H9 (cell line): Measurements from ENCODE around the gene TNFAIP8L1. TPM values are rescaled to one million over a fixed set of nuclear protein-coding genes. Genes with fewer than 3 reads are reported as not detected.

ENCODE experiments used
- DNase-seq: peaks from one replicate; pipeline ENCODE4 v3.0.0-alpha.2; 2017
- H2AFZ ChIP-seq: one replicate; pipeline ENCODE4 v1.6.1; 2013; ENCODE audit warnings: mild to moderate bottlenecking, low read length, control low read depth, moderate library complexity
- H2AK5ac ChIP-seq: 2 replicates; pipeline ENCODE4 v1.6.1; 2013; ENCODE audit warnings: low read length, control low read depth, mixed read lengths; ENCODE audit not compliant: insufficient read length
- H2BK120ac ChIP-seq: one replicate; pipeline ENCODE4 v1.6.1; 2013; ENCODE audit warnings: low read depth, mild to moderate bottlenecking, low read length, control low read depth, inconsistent platforms; ENCODE audit not compliant: poor library complexity, severe bottlenecking
- H2BK12ac ChIP-seq: 2 replicates; pipeline ENCODE4 v1.6.1; 2013; ENCODE audit warnings: low read length, control low read depth, mixed read lengths, low read depth; ENCODE audit not compliant: insufficient read length
- H2BK15ac ChIP-seq: 2 replicates; pipeline ENCODE4 v1.6.1; 2013; ENCODE audit warnings: low read depth, low read length, control low read depth
- H2BK20ac ChIP-seq: one replicate; pipeline ENCODE4 v1.6.1; 2013; ENCODE audit warnings: low read depth, mild to moderate bottlenecking, low read length, control low read depth, inconsistent platforms; ENCODE audit not compliant: poor library complexity, severe bottlenecking
- H2BK5ac ChIP-seq: 2 replicates; pipeline ENCODE4 v1.6.1; 2013; ENCODE audit warnings: low read length, control low read depth, mixed read lengths; ENCODE audit not compliant: insufficient read length
- H3K14ac ChIP-seq: 2 replicates; pipeline ENCODE4 v1.6.1; 2013; ENCODE audit warnings: low read length, control low read depth; ENCODE audit not compliant: insufficient read depth
- H3K18ac ChIP-seq: 2 replicates; pipeline ENCODE4 v1.6.1; 2013; ENCODE audit warnings: low read depth, mild to moderate bottlenecking, mixed read lengths, low read length, control low read depth; ENCODE audit not compliant: insufficient read length
- H3K23ac ChIP-seq: 2 replicates; pipeline ENCODE4 v1.6.1; 2013; ENCODE audit warnings: low read length, control low read depth, mixed read lengths, low read depth; ENCODE audit not compliant: insufficient read length
- H3K23me2 ChIP-seq: 2 replicates; pipeline ENCODE4 v1.6.1; 2013; ENCODE audit warnings: low read depth, mild to moderate bottlenecking, mixed read lengths, low read length, control low read depth; ENCODE audit not compliant: insufficient read length, poor library complexity, severe bottlenecking
- H3K27ac ChIP-seq: 2 replicates; pipeline ENCODE4 v1.5.1; 2013; ENCODE audit warnings: low read length, control low read depth, mixed read lengths, low read depth; ENCODE audit not compliant: insufficient read length
- H3K27me3 ChIP-seq: 2 replicates; pipeline ENCODE4 v1.6.1; 2013; ENCODE audit warnings: low read length, control low read depth, inconsistent platforms; ENCODE audit not compliant: insufficient read depth
- H3K4ac ChIP-seq: 2 replicates; pipeline ENCODE4 v1.6.1; 2013; ENCODE audit warnings: low read depth, mild to moderate bottlenecking, control low read depth, inconsistent platforms, low read length, moderate library complexity
- H3K4me1 ChIP-seq: 2 replicates; pipeline ENCODE4 v1.6.1; 2013; ENCODE audit warnings: low read length, control low read depth, inconsistent platforms; ENCODE audit not compliant: insufficient read depth
- H3K4me2 ChIP-seq: 2 replicates; pipeline ENCODE4 v1.6.1; 2013; ENCODE audit warnings: low read length, control low read depth, mixed read lengths; ENCODE audit not compliant: insufficient read length, insufficient read depth
- H3K56ac ChIP-seq: 2 replicates; pipeline ENCODE4 v1.6.1; 2013; ENCODE audit warnings: low read depth, mild to moderate bottlenecking, mixed read lengths, low read length, control low read depth; ENCODE audit not compliant: insufficient read length
- H3K79me1 ChIP-seq: 2 replicates; pipeline ENCODE4 v1.6.1; 2013; ENCODE audit warnings: low read depth, mild to moderate bottlenecking, moderate library complexity, low read length, control low read depth, inconsistent platforms; ENCODE audit not compliant: insufficient read depth, poor library complexity, severe bottlenecking
- H3K79me2 ChIP-seq: 2 replicates; pipeline ENCODE4 v1.6.1; 2013; ENCODE audit warnings: low read length, control low read depth, inconsistent platforms; ENCODE audit not compliant: insufficient read depth
- H3K9ac ChIP-seq: 2 replicates; pipeline ENCODE4 v1.6.1; 2013; ENCODE audit warnings: low read length, control low read depth, mixed read lengths; ENCODE audit not compliant: insufficient read length; ENCODE audit errors: extremely low read depth
- H3K9me3 ChIP-seq: one replicate; pipeline ENCODE4 v1.6.1; 2013; ENCODE audit warnings: low read depth, low read length, inconsistent platforms; ENCODE audit not compliant: control insufficient read depth
- H3T11ph ChIP-seq: one replicate; pipeline ENCODE4 v1.6.1; 2013; ENCODE audit warnings: mild to moderate bottlenecking, low read length, control low read depth, inconsistent platforms
- H4K20me1 ChIP-seq: one replicate; pipeline ENCODE4 v1.6.1; 2013; ENCODE audit not compliant: control insufficient read depth, insufficient read length, insufficient read depth
- H4K5ac ChIP-seq: 2 replicates; pipeline ENCODE4 v1.6.1; 2013; ENCODE audit warnings: low read depth, mild to moderate bottlenecking, mixed read lengths, low read length, control low read depth; ENCODE audit not compliant: insufficient read length
- H4K8ac ChIP-seq: replicated peaks from 2 replicates; pipeline ENCODE4 v1.6.1; 2013; ENCODE audit warnings: low read length, control low read depth, mixed read lengths, low read depth; ENCODE audit not compliant: insufficient read length
- H4K91ac ChIP-seq: 2 replicates; pipeline ENCODE4 v1.6.1; 2013; ENCODE audit warnings: low read depth, mild to moderate bottlenecking, moderate library complexity, mixed read lengths, low read length, control low read depth; ENCODE audit not compliant: insufficient read length
- H3K27ac Mint-ChIP-seq, 3 experiments: 2 replicates in 2 of 3; 3 replicates in 1 of 3; pipeline ENCODE4 v1.8.0; 2020 to 2021; ENCODE audit warnings: mixed read lengths in 3 of 3, mild to moderate bottlenecking in 1 of 3, moderate library complexity in 1 of 3
- H3K27me3 Mint-ChIP-seq: 2 replicates; pipeline ENCODE4 v1.8.0; 2021; ENCODE audit warnings: low read depth, mild to moderate bottlenecking, moderate library complexity, mixed read lengths
- H3K36me3 Mint-ChIP-seq, 3 experiments: 2 replicates in 2 of 3; 3 replicates in 1 of 3; pipeline ENCODE4 v1.8.0; 2020 to 2021; ENCODE audit warnings: low read depth in 3 of 3, mixed read lengths in 3 of 3; ENCODE audit not compliant: insufficient read depth in 1 of 3
- H3K4me1 Mint-ChIP-seq, 2 experiments: 2 replicates each; pipeline ENCODE4 v1.8.0; 2020; ENCODE audit warnings: mixed read lengths in 2 of 2
- H3K4me3 Mint-ChIP-seq, 2 experiments: 2 replicates in 1 of 2; 3 replicates in 1 of 2; pipeline ENCODE4 v1.8.0; 2020 to 2021; ENCODE audit warnings: mild to moderate bottlenecking in 2 of 2, mixed read lengths in 2 of 2, moderate library complexity in 1 of 2
- H3K9me3 Mint-ChIP-seq, 2 experiments: 2 replicates in 1 of 2; 3 replicates in 1 of 2; pipeline ENCODE4 v1.8.0; 2020; ENCODE audit warnings: mild to moderate bottlenecking in 2 of 2, mixed read lengths in 2 of 2, moderate library complexity in 1 of 2
- CTCF ChIP-seq: fragments of 200-600 bp; sonication (generic); conservative IDR thresholded peaks from 3 replicates; pipeline ENCODE4 v1.8.0; 2021; ENCODE audit warnings: antibody characterized with exemption, mild to moderate bottlenecking
- WGBS: extraction: QIAGEN DNeasy Blood & Tissue Kit; methylation state at CpG from one replicate; pipeline ENCODE4 v1.1.7; 2013; ENCODE audit warnings: missing lambda C conversion rate, low lambda C conversion rate, mixed read lengths; ENCODE audit not compliant: insufficient read length; ENCODE audit errors: extremely low coverage; 5-methylcytosine and 5-hydroxymethylcytosine counted together
- total RNA-seq: library from RNA; stranded (reverse); gene quantifications from 2 replicates; pipeline ENCODE4 v1.2.1, GENCODE V29; 2021

The TNFAIP8L1 gene
- total RNA-seq, 1 experiment from 2014 or later, result 4.2 TPM

- no peak overlapping the region for H4K5ac ChIP-seq
- Mint-ChIP-seq H3K36me3 (peaks cover 3 to 14% (median 5%) of the 10 kb centered on the region in 3 experiments; a peak in 4 of 7 replicates), H3K27me3 (no peaks in the 10 kb centered on the region), H3K4me1 (peaks cover 5 to 15% of the 10 kb centered on the region in 2 experiments; a peak in 3 of 4 replicates), H3K4me3 (no peak overlapping the region), H3K9me3 (no peaks in the 10 kb centered on the region), H3K27ac (peak overlapping the region in 1 of 3 experiments; percentile 32; a peak in 1 of 7 replicates)
- H2BK12ac ChIP-seq, result no peak overlapping the region
- H2AFZ ChIP-seq, result no peak overlapping the region
- H3K9ac ChIP-seq, result no peak overlapping the region
- WGBS, result no CpG with 5 or more reads among the region's 2 CpGs
- H3K27me3 ChIP-seq, result no peaks in the 10 kb centered on the region
- H3T11ph ChIP-seq, result no peak overlapping the region
- H2BK5ac ChIP-seq, result no peak overlapping the region
- no peak overlapping the region; the same call in 1 of the 2 replicates for H3K14ac ChIP-seq
- no peak overlapping the region for H3K23ac ChIP-seq
- no peak overlapping the region for H2BK120ac ChIP-seq
- H3K9me3 ChIP-seq, result no peaks in the 10 kb centered on the region
- H2AK5ac ChIP-seq, result no peak overlapping the region
- H3K4me1 ChIP-seq, result no peaks in the 10 kb centered on the region
- H2BK15ac ChIP-seq, result no peak overlapping the region
- H3K4me2 ChIP-seq, result no peak overlapping the region
- H3K27ac ChIP-seq, result no peak overlapping the region
- TF ChIP-seq CTCF, result no peak
- H4K8ac ChIP-seq, result no peak overlapping the region
- no peak overlapping the region for H4K91ac ChIP-seq
- H3K4ac ChIP-seq, result no peak overlapping the region
- no peaks in the 10 kb centered on the region for H3K79me1 ChIP-seq
- H4K20me1 ChIP-seq, result no peaks in the 10 kb centered on the region
- no peaks in the 10 kb centered on the region for H3K79me2 ChIP-seq
- H3K56ac ChIP-seq, result no peak overlapping the region
- H2BK20ac ChIP-seq, result no peak overlapping the region
- no peak overlapping the region for H3K18ac ChIP-seq
- H3K23me2 ChIP-seq, result no peaks in the 10 kb centered on the region
- DNase-seq, result no peak
These were observed 10.8 kb downstream of the TNFAIP8L1 start for GRCh38 chr19:4650159-4650558.
